ENCODE results near the gene SLC6A16. TPM values are rescaled to one million over a fixed set of nuclear protein-coding genes. Genes with fewer than 3 reads are reported as not detected.

Gene SLC6A16
- total and polyA plus RNA-seq, 10 donors = 2.1 to 6.9 (median 3.9) TPM

GRCh38 chr19:49348305-49349189 is 23.6 kb upstream of the SLC6A16 start:
- peak; percentile 54 for DNase-seq
- H3K4me3 ChIP-seq = no peak overlapping the region
- intact Hi-C loops (cut with DNase I; ENCODE audit: low total_unique reads) = no loop called here
- no peaks in the 10 kb centered on the region for H3K27me3 ChIP-seq (replicated peaks in 1 of 7)
- H3K4me1 ChIP-seq = peaks cover 0 to 22% (median 0%) of the 10 kb centered on the region in 6 donors
- no peak overlapping the region for H3K27ac ChIP-seq
- WGBS, 5 donors = 81 to 87% (median 87%) methylated on average over 12 of the region's 12 CpGs
- H3K9me3 ChIP-seq = no peaks in the 10 kb centered on the region
- peaks cover 0 to 96% (median 26%) of the 10 kb centered on the region in 6 donors for H3K36me3 ChIP-seq
- TF ChIP-seq POLR2AphosphoS5 (IDR thresholded peaks at IDR 0.05) (no peak), CTCF (IDR thresholded peaks at IDR 0.05 in 8 of 11, conservative IDR thresholded peaks at IDR 0.05 in 3 of 11) (no peak), POLR2A (IDR thresholded peaks at IDR 0.05) (no peak)

GRCh38 chr19:49347835-49348234 is 22.8 kb upstream of the SLC6A16 start:
- intact Hi-C loops (cut with DNase I; ENCODE audit: low total_unique reads) = no loop called here

GRCh38 chr19:49347191-49347590 is 22.2 kb upstream of the SLC6A16 start:
- TF ChIP-seq POLR2A (IDR thresholded peaks at IDR 0.05) = no peak
- peak in 2 of 3 donors; percentile 20 to 35 for TF ChIP-seq POLR2AphosphoS5 (IDR thresholded peaks at IDR 0.05)
- intact Hi-C loops (cut with DNase I; ENCODE audit: low total_unique reads) = no loop called here
- Histone ChIP-seq H3K9me3 (no peaks in the 10 kb centered on the region), H3K27ac (no peak overlapping the region), H3K36me3 (peaks cover 0 to 99% (median 32%) of the 10 kb centered on the region in 6 donors), H3K4me3 (no peak overlapping the region), H3K27me3 (replicated peaks in 1 of 7) (no peaks in the 10 kb centered on the region), H3K4me1 (peaks cover 0 to 23% (median 0%) of the 10 kb centered on the region in 6 donors)
- peak; percentile 71 for DNase-seq
- 92 to 98% (median 96%) methylated on average over 13 to 15 of the region's 15 CpGs for WGBS, 5 donors

More at GRCh38 chr19:49347835-49348234, 22.8 kb upstream of the SLC6A16 start:
- Histone ChIP-seq H3K4me3 (no peak overlapping the region), H3K27ac (no peak overlapping the region), H3K4me1 (peaks cover 0 to 22% (median 0%) of the 10 kb centered on the region in 6 donors), H3K27me3 (replicated peaks in 1 of 7) (no peaks in the 10 kb centered on the region), H3K9me3 (no peaks in the 10 kb centered on the region), H3K36me3 (peaks cover 0 to 96% (median 30%) of the 10 kb centered on the region in 6 donors)
- 66 to 87% (median 70%) methylated on average over 3 of the region's 3 CpGs for WGBS, 5 donors
- no peak for TF ChIP-seq POLR2A (IDR thresholded peaks at IDR 0.05)
- TF ChIP-seq POLR2AphosphoS5 (IDR thresholded peaks at IDR 0.05) = no peak
- TF ChIP-seq CTCF (IDR thresholded peaks at IDR 0.05 in 8 of 11, conservative IDR thresholded peaks at IDR 0.05 in 3 of 11) = no peak
- DNase-seq = peak; percentile 60

DNA sequence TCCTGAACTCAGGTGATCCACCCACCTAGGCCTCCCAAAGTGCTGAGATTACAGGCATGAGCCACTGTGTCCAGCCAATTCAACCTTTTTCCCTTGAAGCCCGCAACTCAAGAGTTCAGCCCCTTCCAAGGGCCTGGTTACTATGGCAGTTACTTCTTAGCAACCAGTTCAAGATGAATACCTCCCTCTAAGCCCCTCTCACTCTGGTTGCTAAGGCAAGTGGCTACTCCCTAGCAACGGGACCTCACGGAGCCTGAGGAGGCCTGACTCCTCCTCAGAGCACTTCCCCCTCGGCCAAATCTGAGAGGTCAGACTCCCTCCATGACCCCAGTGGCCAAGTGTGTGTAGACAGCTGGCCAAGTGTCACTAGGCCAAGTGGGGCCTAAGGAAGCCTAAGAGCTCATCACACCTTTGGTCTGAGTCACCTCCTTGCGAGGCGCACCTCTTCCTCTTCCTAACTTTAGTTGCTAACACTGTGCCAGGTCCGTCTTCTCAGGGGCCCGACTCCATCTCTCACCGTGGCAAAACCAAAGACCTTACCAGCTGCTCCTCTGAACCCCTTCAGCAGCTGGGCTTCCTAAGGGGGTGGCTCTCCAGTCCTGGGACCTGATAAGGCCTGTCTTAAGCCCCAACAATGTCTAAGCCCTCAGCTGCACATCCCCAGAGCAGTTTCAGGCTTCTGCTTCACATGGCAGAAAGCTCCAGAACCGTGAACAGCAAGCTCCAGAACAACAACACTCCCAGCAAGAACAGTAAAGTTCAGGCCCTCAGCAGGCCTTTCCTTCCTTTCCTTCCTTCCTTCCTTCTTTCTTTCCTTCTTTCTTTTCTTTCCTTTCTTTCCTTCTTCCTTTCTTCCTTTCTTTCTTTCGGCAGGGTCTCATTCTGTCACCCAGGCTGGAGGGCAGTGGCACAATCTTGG is 19.8 kb upstream of the SLC6A16 start:
- H3K27me3 ChIP-seq (replicated peaks in 1 of 7) = no peaks in the 10 kb centered on the region
- WGBS, 5 donors = 75 to 87% (median 80%) methylated on average over 11 of the region's 11 CpGs
- peaks cover 7 to 45% (median 19%) of the 10 kb centered on the region in 6 donors for H3K4me1 ChIP-seq
- DNase-seq = peak; percentile 55
- H3K36me3 ChIP-seq = peaks cover 0 to 99% (median 36%) of the 10 kb centered on the region in 6 donors
- no peak overlapping the region for H3K4me3 ChIP-seq
- H3K9me3 ChIP-seq = no peaks in the 10 kb centered on the region
- H3K27ac ChIP-seq = peak overlapping the region in 2 of 8 donors; percentile 15 to 31
- intact Hi-C loops (cut with DNase I; ENCODE audit: low total_unique reads) = no loop called here
- no peak for TF ChIP-seq CTCF (IDR thresholded peaks at IDR 0.05 in 8 of 11, conservative IDR thresholded peaks at IDR 0.05 in 3 of 11)
- no peak for TF ChIP-seq POLR2A (IDR thresholded peaks at IDR 0.05)
- TF ChIP-seq POLR2AphosphoS5 (IDR thresholded peaks at IDR 0.05) = peak in 1 of 3 donors; percentile 48

Data from spleen (tissue), 11 donors.